GM18505 (cell line): ENCODE data around the gene FBXW11.
A peak's percentile ranks its signal among the peaks of the same experiment; 100 is the strongest.
"Not testable (repeated sequence)": the region's sequence is repeated elsewhere in the genome, so short reads cannot be mapped to it uniquely, and the experiment has no call there.

Source experiments
- ATAC-seq: cut with Tn5 transposase; IDR thresholded peaks from one replicate; pipeline ENCODE4 v1.9.1; 2021; ENCODE audit not compliant: unreplicated experiment
- POLR2A ChIP-seq: IDR thresholded peaks from 4 replicates; pipeline ENCODE4 v1.6.1; 2011; ENCODE audit warnings: borderline replicate concordance; ENCODE audit not compliant: insufficient read depth, insufficient read length; ENCODE audit errors: extremely low read depth

Gene FBXW11

GRCh38 chr5:171989276-171989675, 17.2 kb downstream of the FBXW11 start:
- no peak for TF ChIP-seq POLR2A
- no peak for ATAC-seq

DNA sequence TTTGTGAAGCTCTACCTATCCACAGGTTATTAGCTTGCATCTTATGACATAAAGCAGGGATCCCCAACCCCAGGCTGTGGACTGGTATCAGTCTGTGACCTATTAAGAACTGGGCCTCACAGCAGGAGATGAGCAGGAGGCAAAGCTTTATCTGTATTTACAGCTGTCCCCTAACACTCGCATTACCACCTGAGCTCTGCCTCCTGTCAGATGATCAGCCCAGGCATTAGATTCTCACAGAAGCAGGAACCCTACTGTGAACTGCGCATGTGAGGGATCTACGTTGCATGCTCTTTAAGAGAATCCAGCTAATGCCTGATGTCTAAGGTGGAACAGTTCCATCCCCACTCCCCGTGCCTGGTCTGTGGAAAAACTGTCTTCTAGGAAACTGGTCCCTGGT, 19.7 kb downstream of the FBXW11 start:
- ATAC-seq = no peak
- no peak for TF ChIP-seq POLR2A

DNA sequence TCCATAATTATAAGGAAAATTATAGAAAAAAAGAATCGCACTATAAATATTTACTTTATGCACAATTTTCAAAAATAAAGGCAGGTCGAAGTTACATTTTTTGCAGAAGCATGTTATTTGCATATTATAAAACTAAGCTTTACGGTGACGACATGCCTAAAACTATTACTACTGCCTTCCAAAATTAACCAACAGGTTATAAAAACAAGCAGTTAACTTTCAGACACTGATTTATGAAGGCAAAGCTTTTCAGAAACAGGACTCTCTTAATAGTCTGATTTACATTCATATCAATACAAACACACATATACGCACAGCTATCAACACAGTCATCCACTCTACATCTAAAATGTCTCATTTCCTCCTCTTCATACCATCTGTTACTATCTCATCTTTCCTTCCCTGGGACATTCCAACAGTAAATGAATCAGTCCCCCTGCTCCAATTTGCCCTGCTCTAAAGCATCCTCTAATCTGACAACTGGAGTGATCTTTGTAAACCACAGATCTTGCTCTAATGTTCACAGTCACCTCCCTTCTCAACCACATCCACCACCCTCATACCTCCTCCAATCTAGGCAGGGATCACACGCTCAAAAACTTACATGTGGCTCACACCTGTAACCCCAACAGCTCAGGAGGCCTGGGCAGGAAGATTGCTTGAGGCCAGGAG, 21.6 kb downstream of the FBXW11 start:
- ATAC-seq = no peak
- no peak for TF ChIP-seq POLR2A

DNA sequence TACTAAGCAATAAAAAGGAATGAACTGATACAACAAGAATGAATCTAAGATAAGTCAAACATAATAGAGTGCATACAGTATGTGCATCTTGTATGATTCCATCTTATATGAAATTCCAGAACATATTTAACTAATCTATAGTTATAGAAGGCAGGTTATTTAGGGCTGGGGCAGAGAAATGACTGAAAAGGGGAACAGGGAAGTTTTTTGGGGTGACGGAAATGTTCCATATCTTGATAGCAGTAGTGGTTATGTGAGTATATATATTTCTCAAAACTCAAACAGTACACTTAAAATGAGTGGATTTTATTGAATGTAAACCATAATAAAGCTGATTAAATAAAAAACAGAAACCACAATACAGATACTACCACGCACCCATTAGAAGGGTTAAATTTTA, 24.6 kb downstream of the FBXW11 start:
- TF ChIP-seq POLR2A = no peak
- no peak for ATAC-seq

DNA sequence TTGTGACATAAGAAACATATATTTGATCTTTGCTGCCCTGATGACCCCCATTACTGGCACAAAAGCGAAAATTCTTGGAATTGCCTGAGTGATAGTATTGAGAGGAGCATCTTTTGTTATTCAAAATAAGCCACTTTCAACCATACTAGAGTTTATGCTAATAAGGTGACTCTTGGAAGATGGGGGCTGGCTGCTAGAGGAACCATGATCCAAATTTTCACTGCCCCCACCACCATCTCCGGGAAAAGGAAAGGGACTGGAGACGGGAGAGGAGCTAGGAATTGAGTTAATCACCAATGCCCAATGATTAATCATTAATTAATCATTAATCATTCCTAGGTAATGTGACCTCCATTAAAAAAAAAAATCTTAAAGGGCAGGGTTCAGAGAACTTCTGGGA, 25.6 kb downstream of the FBXW11 start:
- ATAC-seq = no peak
- TF ChIP-seq POLR2A = no peak

- ATAC-seq = no peak
Measured at GRCh38 chr5:171979606-171980005, 26.8 kb downstream of the FBXW11 start.

DNA sequence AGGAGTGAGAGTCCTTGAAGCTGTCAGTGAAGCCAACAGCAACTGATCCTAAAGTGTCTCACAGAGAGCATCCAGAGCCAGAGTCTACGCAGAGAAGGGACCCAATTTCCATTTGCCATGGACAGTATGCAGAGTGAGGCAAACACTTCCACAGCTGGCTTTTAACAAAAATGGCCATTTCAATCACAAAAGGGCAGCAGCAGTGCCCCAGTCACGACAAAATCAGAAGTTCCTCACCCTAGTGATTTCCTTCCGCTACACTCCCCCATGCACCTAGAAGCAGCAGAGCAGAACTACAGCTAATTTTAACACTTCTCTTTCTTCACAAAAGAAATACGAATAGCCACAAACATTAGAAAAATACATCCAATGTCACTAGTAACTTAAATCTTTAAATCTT, 27.9 kb downstream of the FBXW11 start:
- no peak for TF ChIP-seq POLR2A
- peak; percentile 64 for ATAC-seq

More at GRCh38 chr5:171979606-171980005, 26.8 kb downstream of the FBXW11 start:
- TF ChIP-seq POLR2A = no peak

GRCh38 chr5:171978016-171978415, 28.4 kb downstream of the FBXW11 start:
- no peak for TF ChIP-seq POLR2A
- no peak for ATAC-seq

- ATAC-seq = not testable (repeated sequence)
Measured at GRCh38 chr5:171977244-171977950, 29.0 kb downstream of the FBXW11 start.

DNA sequence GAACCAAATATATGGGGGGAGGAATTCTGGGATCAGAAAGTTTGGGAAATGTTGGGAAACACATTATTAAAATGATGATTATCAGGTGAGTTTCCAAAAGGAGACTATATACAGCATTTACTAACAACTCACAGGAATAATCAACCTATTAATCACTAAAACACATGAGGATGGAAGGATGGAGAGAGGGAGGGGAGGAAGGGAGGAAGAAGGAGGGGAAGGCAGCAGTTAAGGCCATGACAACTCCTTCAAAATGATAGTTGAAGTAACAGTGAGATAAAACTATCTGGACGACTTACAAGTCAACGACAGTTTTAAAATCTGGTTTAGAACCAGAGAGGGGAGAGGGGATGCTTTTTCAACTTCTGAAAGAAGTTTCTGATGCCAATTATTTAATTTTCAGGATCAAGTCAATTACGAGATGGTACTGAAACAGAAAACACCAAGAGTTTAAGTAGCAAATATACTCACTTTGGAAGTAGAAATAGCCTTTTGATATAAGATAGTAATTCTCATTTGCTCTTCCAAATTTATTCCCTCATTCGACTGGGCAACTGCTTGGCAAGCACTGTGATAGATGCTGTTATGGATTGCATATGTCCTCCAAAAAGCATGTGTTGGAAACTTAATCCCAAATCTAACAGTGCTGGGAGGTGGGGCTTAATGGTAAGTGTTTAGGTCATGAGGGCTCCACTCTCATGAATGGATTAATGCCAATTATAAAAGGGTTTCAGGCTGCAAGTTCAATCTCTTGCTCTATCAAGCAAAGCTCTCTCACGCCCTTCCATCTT, 30.4 kb downstream of the FBXW11 start:
- ATAC-seq = no peak
- no peak for TF ChIP-seq POLR2A

DNA sequence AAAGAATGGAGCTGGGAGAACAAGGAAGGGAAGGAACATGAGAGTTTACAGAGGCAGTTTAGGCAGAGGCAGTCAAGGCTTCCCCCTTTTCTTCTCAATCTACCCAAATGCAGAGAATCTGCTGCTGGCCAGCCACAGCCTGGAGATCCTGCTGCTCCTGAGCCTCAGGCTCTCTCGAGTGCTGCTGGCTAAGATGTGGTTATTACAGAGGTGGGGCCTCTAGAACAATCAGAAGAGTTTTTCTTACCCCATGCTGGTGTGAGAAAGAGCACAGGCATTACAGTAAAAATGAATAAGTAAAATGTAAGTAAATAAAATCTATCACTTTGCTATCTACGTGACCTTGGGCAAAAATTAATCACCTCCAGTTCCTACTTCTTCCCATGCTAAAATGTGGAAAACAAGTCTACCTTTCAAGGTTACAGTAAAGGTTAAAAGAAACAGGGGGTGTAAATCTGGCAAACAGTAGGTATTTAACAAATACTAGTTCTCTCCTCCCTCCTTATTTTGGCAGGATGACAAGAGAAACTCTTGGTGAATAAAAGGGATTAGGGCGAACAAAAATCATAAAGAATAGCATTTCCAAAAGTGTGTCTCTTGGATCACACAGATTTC, 31.1 kb downstream of the FBXW11 start:
- ATAC-seq = no peak
- TF ChIP-seq POLR2A = no peak

DNA sequence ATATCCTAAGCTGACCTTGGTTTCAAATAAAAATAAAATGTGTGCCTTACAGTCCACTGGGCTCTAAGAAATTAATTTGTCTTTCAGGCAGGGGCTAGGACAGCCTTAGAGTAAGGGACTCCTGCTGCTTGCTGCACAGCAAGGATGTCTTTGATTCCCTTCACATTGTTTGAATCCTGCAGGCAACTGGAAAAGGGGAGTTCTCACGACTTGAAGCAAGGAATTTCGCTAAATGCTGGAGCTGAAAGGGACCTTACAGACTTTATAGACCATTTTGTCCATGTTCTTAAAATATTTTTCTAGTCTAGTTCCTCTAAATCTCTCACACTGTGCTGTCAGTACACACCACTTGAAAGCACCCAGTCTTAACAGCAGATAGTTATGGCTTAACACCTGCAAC, 35.6 kb downstream of the FBXW11 start:
- no peak for ATAC-seq
- TF ChIP-seq POLR2A = no peak

DNA sequence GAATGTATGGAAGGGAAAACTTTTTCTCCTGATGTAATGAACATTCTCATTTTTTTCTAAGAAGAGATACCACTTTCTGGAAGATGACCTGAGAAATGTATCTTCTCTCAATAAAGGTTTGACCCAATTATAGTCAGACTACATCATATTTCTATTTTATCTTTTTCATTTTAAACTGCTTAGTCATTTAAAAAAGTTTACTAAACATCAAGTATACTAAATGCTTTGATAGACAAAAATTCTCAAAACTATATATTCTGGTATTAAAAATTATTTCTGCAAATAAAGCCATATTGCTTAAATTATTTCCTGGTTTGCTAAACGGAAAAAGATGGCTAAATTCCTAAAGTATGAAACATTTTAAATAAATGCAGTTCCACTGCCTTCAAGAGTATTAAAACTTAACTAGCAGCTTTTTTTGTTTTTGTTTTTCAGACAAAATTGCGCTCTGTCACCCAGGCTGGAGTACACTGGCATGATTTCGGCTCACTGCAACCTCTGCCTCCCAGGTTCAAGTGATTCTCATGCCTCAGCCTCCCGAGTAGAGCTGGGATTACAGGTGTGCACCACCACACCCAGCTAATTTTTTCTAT, 37.1 kb downstream of the FBXW11 start:
- no peak for ATAC-seq
- no peak for TF ChIP-seq POLR2A
